Activated naive CD4-positive, alpha-beta T cell treated with Interleukin-2 at 50 U/mL for 16 hours (primary cell): Measurements from ENCODE around the gene SRGAP2B.
"Not testable (repeated sequence)": the region's sequence is repeated elsewhere in the genome, so short reads cannot be mapped to it uniquely, and the experiment has no call there.

Experiments used
- DNase-seq: peaks from one replicate; pipeline ENCODE4 v3.0.0-alpha.2; 2020

Gene SRGAP2B

GRCh38 chr1:144889450-144890115, 205.5 kb downstream of the SRGAP2B start:
- DNase-seq = not testable (repeated sequence)

GRCh38 chr1:144883022-144883421, 212.1 kb downstream of the SRGAP2B start:
- DNase-seq = not testable (repeated sequence)

DNA sequence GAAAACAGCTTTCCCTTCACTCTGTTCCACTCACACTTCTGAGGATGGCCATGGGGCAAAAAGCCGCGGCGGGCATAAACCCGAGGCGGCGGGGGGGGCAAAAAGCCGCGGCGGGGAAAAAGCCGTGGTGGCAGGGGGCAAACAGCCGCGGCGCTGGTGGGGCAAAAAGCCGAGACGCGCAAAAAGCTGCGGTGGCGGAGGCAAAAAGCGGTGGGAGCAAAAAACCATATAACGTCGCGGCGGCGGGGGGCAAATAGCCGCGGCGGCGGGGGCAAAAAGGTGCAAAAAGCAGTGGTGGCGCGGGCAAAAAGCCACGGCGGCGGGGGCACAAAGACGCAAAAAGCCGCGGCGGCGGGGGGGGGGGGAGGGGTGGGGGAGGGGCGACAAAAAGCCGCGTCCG, 212.8 kb downstream of the SRGAP2B start:
- not testable (repeated sequence) for DNase-seq

DNA sequence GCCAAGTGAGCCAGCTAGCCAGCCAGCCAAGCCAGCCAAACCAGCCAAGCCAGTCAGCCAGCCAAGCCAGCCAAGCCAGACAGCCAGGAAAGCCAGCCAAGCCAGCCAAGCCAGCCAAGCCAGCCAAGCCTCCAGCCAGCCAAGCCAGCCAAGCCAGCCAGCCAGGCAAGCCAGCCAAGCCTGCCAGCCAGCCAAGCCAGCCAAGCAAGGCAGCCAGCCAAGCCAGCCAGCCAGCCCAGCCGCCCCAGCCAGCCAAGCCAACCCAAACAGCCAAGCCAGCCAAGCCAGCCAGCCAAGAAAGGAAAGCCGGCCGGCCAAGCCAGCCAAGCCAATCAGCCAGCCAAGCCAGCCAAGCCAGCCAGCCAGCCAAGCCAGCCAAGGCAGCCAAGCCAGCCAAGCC, 236.5 kb downstream of the SRGAP2B start:
- peak; percentile 1 for DNase-seq
